GM11168 (cell line): Measurements from ENCODE around the gene CHAT.
"Not testable (repeated sequence)": the region's sequence is repeated elsewhere in the genome, so short reads cannot be mapped to it uniquely, and the experiment has no call there.

Experiments used
- in situ Hi-C: fragments of 300-500 bp; cut with MboI; formaldehyde crosslinking; loops from one replicate; pipeline ENCODE4 v1.12.0; 2022; ENCODE audit warnings: low sequenced_read_pairs; ENCODE audit not compliant: unreplicated experiment

The CHAT gene

DNA sequence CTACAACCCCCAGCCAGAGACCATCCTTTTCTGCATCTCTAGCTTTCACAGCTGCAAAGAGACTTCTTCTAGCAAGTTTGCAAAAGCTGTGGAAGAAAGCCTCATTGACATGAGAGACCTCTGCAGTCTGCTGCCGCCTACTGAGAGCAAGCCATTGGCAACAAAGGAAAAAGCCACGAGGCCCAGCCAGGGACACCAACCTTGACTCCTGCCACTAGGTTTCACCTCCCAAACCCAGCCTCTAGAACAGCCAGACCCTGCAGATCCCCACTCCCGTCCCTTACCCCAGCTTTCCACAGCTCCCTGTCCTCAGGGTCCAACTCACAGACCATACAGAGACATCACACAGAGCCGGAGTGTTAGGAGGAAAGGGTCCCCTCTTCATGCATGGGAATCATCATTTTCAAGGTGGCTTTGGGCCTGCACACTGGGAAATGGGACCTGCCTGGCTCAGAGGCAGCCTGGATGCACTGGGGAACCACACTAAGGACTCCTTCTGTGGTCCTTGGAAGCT is 51.1 kb downstream of the CHAT start:
- in situ Hi-C loops: no loop called here

- in situ Hi-C loops: no loop called here
Observed at GRCh38 chr10:49666054-49666615, 52.3 kb downstream of the CHAT start.

DNA sequence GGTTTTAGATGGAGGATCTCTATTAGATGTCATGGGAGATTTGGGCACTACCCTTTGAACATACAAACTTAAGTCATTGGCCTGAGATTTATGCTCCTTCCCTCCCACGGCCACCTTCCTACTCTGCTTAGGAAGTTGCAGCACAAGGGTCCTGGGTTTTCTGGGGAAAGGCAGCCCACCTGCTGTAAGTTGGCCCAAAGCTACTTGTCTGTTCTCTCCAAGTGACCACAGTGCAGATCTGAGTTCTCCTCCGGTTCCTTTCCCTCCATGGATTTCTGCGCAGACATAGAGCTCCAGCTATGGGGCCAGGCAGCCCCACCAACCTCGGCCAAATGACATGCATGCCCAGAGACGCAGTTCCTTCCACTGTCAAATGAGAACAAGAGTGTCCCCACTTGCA is 52.8 kb downstream of the CHAT start:
- in situ Hi-C loops: no loop called here

- in situ Hi-C loops: no loop called here
Observed at GRCh38 chr10:49667991-49668390, 54.2 kb downstream of the CHAT start.

GRCh38 chr10:49668684-49669083 is 54.8 kb downstream of the CHAT start:
- in situ Hi-C loops: no loop called here

- in situ Hi-C loops: no loop called here
Observed at GRCh38 chr10:49678827-49679479, 65.1 kb downstream of the CHAT start.

- in situ Hi-C loops: no loop called here
Observed at GRCh38 chr10:49679480-49679893, 65.7 kb downstream of the CHAT start, which contains the start of gene C10orf53. C10orf53 (plus strand) TSS chr10:49679651; CDS start chr10:49679698, 47 bp downstream.

- in situ Hi-C loops: not testable (repeated sequence)
Observed at GRCh38 chr10:49682449-49682848, 68.6 kb downstream of the CHAT start.

GRCh38 chr10:49682879-49683278 is 69.0 kb downstream of the CHAT start:
- in situ Hi-C loops: no loop called here

GRCh38 chr10:49686651-49687050 is 72.8 kb downstream of the CHAT start:
- in situ Hi-C loops: no loop called here

DNA sequence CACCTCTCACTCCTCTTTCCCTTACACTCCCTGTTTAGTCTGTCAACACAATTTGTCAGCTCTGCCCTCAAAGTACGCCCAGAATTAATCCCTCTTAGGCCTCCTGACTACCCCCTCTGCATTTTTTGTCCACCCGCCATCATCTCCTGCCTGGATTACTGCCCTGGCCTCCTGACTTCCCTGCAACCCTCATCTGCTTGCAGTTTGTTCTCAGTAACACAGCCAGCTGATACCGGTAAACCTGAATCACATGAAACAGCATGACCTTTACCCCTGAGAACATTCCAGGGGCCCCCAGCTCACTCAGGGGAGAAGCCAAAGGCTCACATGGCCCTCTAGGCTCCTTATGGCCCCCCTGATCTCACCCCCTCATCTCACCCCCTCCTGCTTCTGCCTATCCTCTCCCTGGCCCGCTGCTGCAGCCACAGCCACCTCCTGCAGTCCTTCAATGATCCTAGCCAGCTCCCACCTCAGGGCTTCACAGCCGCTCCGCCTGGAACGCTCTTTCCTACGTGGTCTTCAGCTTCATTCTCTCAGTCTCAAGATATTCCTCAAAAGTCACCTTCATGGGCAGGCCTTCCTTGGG is 74.5 kb downstream of the CHAT start:
- in situ Hi-C loops: no loop called here

DNA sequence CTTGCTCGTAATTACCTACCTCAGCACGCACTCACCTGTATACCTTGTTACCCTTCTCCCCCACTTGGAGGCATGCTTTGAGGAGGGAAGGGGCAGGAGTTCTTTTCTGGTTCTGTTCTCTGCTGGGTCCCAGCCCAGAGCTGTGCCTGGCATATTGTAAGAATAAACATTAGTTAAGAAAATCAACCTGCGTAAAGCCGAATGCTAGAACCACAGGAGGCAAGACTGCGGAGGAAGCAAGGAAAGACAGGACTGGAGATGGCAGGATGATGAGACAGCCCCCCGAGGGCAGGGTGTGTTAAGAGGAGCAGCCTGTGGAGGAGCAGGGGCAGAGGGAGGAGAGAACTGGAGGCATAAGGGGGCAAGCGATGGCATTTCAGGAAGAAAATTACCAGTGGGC is 75.1 kb downstream of the CHAT start:
- in situ Hi-C loops: no loop called here

- in situ Hi-C loops: no loop called here
Observed at GRCh38 chr10:49689882-49690510, 76.2 kb downstream of the CHAT start.

DNA sequence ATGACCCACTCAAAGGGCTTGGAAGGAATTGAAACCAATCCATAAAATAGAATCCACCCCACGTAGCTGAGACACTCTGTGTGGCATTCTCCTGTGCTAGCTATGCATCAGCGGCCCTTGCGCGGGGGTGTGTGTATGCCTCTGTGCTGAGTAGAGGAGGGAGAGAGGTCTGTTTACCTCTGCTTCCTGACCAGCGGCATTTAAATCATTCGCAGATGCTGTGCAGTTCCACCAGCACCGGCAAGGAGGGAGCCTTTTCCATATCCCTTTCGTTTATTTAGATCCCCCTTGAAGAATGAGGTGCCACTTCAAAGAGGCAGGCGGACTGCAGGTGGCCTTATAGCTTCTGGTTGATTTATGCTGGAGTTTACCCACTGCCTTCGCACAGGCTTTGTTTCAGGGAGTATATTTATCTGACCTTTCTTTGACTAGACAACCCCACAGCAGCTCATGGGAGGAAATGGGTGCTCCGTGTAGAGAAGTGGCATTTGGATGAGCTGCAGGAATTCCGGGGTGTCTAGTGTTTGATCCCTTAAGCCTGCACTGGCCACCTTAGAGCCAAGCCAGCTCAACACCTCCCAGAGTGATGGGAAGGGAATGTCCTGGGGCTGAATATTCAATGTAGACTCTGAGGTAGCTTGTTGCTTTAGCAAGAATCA is 77.0 kb downstream of the CHAT start:
- in situ Hi-C loops: no loop called here

DNA sequence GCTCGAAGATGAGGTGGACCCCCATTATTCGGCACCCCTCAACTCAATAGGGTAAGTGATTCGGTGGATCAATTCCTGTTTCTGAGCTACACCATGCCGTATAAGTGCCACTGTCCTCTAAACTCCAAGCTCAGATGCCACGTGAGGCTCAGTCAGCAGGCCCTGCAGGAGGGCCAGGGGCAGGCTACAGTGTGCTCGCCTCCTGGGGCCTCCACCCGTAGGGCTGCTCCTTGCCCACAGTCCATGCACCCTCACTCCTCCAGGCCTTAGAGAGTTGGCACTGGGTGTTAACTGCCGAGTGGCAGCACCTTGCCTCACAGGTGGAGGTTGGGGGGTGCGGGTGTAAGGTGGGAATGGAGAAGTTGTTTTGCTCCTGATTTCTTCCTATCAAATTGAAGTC is 77.8 kb downstream of the CHAT start:
- in situ Hi-C loops: no loop called here

DNA sequence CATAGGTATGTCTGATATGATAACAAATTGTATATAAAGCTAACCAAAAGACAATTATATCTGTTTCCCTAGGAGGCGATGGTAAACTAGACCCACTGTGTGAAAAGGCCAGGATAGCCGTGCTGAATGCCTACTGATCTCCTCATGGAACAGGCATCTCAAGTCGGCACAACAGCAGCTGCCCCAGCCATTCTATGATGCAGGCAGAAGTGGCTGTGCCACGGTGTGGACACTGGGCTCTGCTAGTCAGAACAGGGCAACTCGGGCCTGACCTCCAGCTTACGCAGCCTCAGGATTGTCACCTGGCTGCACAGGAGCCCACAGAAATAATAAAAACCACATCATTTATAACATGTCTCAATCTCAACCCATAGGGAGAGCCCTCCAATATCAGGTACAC is 80.6 kb downstream of the CHAT start:
- in situ Hi-C loops: no loop called here

DNA sequence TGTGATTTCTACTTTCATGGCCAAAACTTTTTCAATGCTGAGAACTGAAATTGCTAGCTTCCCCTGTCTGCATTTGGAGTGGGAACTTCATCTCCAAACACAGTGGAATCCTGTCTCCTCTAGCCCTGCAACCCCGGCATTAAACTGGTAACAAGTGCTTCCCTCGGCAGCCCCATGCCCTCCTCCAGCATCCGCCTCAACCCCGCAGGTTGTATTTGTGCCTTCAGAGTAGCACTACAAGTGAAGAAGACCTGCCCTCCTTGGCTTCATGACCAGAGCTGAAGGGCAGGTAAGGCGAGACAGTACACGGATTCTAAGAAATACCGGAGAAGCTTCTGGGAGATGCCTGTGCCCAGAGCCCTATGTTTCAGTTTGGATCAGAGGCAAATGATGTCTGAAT is 82.5 kb downstream of the CHAT start:
- in situ Hi-C loops: no loop called here

GRCh38 chr10:49698679-49699078 is 84.8 kb downstream of the CHAT start:
- in situ Hi-C loops: no loop called here

- in situ Hi-C loops: no loop called here
Observed at GRCh38 chr10:49700211-49700610, 86.4 kb downstream of the CHAT start.

DNA sequence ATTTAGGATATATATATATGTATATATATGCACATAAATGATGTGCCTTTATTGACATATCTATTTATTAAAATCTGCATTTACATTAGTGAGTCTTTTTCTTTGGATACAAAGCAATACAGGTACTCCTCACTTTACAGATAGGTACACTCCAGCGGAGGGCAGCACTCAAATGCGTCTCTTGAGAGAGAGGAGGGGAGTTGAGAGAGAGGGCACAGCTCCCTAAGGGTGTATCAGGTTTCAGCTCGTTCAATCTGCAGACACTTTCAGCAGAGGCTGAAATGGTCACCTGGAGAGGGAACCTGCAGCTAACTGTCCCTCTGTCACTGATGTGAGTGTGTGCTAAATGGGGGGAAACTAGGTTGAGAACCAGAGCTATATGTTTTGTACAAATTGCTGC is 87.2 kb downstream of the CHAT start:
- in situ Hi-C loops: no loop called here

- in situ Hi-C loops: no loop called here
Observed at GRCh38 chr10:49707585-49707984, 93.7 kb downstream of the CHAT start.
